Muscle of leg (tissue), 11 donors: ENCODE data around the gene SHISA2. TPM values are rescaled to one million over a fixed set of nuclear protein-coding genes. Genes with fewer than 3 reads are reported as not detected.

ENCODE experiments used
- DNase-seq: peaks from one replicate; pipeline ENCODE4 v3.0.0; 2013
- H3K27ac ChIP-seq: one replicate; pipeline ENCODE4 v1.5.1; 2013; ENCODE audit warnings: mild to moderate bottlenecking, low read length, control low read depth
- H3K27me3 ChIP-seq: one replicate; pipeline ENCODE4 v1.6.1; 2013; ENCODE audit warnings: low read length; ENCODE audit not compliant: control insufficient read depth, insufficient read depth
- H3K36me3 ChIP-seq: one replicate; pipeline ENCODE4 v1.6.1; 2013; ENCODE audit warnings: low read length; ENCODE audit not compliant: control insufficient read depth, insufficient read depth
- H3K4me1 ChIP-seq: one replicate; pipeline ENCODE4 v1.6.1; 2013; ENCODE audit warnings: low read length; ENCODE audit not compliant: control insufficient read depth, insufficient read depth
- H3K4me3 ChIP-seq: one replicate; pipeline ENCODE4 v1.5.1; 2013; ENCODE audit warnings: low read length, control low read depth
- H3K9me3 ChIP-seq: replicated peaks from 2 replicates; pipeline ENCODE4 v1.6.1; 2013; ENCODE audit warnings: low read depth, low read length; ENCODE audit not compliant: control insufficient read depth
- WGBS: methylation state at CpG from one replicate; pipeline ENCODE4 v1.1.5; 2013; ENCODE audit warnings: missing lambda C conversion rate; ENCODE audit not compliant: insufficient coverage; 5-methylcytosine and 5-hydroxymethylcytosine counted together
- polyA plus RNA-seq, 8 donors: library from polyadenylated mRNA; unstranded; fragments of 120-200 nt; gene quantifications; one replicate each; pipeline versions ENCODE4 v1.2.1 to v1.2.3, GENCODE V29; 2013; ENCODE audit warnings: inconsistent platforms in 1 of 8, low replicate concordance in 1 of 8; ENCODE audit not compliant: insufficient read length in 8 of 8, insufficient read depth in 1 of 8
- total RNA-seq: library from RNA; stranded (reverse); fragments of 120-200 nt; gene quantifications from one replicate; pipeline ENCODE4 v1.2.4, GENCODE V29; 2013

The SHISA2 gene
- total and polyA plus RNA-seq, 9 donors = 35.5 to 96.6 (median 54.3) TPM

DNA sequence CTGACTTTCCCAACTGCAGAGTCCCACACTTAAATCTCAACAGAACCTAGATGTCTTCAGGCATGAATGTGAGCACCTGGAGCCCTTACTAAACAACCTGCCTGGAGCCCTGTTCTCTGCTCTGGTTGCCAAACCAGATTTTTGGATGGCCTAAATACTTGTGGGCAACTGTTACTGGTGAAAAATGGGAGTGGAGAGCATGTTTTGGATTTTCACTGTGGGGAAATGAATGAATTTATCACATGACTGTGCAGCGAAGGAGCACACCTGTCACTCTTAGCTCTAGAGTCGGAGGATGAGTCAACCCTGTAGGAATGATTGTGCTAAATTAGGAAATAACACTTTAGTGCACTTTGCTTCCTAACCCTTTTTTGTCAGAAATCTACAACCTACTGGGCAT lies 30.3 kb downstream of the SHISA2 start:
- Histone ChIP-seq H3K4me1 (peaks cover 78% of the 10 kb centered on the region), H3K36me3 (no peaks in the 10 kb centered on the region), H3K27me3 (no peaks in the 10 kb centered on the region), H3K4me3 (no peak overlapping the region), H3K27ac (no peak overlapping the region), H3K9me3 (no peaks in the 10 kb centered on the region)
- no peak for DNase-seq
- WGBS = 80% methylated on average over 1 of the region's 2 CpGs

DNA sequence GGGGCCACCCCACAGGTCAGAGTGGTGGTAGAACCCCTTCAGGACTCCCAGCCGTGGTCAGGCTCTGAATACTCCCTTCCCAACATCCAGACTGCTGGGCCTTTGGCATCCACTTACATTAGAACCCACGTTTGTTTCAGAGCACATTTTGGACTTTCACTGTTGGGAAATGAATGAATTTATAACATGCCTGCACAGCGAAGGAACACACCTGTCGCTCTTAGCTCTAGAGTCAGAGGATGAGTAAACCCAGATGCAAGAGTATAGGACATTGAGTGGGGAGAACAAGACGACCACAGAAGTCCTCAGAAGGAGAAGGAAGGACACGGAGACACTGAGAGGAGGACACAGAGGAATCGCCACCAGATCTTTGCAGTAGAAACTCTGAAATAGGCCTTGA lies 30.9 kb downstream of the SHISA2 start:
- Histone ChIP-seq H3K36me3 (no peaks in the 10 kb centered on the region), H3K4me1 (peaks cover 76% of the 10 kb centered on the region), H3K27me3 (no peaks in the 10 kb centered on the region), H3K9me3 (no peaks in the 10 kb centered on the region), H3K4me3 (no peak overlapping the region), H3K27ac (no peak overlapping the region)
- 89% methylated on average over 3 of the region's 7 CpGs for WGBS
- no peak for DNase-seq

DNA sequence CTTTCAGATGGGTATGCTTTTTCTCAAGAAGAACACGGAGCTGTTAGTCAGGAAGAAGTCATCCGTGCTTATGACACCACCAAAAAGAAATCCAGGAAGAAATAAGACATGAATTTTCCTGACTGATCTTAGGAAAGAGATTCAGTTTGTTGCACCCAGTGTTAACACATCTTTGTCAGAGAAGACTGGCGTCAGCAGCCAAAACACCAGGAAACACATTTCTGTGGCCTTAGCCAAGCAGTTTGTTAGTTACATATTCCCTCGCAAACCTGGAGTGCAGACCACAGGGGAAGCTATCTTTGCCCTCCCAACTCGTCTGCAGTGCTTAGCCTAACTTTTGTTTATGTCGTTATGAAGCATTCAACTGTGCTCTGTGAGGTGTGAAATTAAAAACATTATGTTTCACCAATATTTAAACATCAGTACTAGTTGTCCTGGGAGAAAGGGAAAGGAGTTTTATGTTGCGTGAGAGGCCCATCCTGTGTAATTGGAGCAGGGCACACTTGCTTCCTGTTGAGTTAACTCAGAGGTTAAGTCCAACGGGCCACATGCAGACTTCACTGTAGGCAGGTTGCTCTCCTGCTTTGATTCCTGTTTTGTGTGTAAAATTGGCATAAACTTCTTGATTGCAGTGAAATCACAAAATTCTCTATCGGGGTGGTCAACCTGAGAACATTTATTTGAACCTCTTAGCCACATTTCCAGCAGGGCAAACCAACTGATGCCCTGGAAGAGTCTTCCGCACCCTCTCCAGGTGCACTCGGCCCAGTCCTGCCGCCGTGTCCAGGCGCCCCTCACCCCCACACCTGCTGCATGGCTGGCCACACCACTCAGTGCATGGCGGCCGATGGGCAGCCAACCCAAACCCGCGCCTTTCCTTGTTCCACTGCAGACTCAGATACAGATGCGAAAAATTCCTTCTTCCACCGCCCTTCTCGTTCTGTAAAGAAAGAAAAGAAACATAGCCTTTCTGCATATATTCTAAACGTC lies 31.6 kb downstream of the SHISA2 start:
- 72% methylated on average over 11 of the region's 22 CpGs for WGBS
- Histone ChIP-seq H3K36me3 (no peaks in the 10 kb centered on the region), H3K4me3 (no peak overlapping the region), H3K27ac (peak overlapping the region; percentile 33), H3K9me3 (no peaks in the 10 kb centered on the region), H3K4me1 (peaks cover 74% of the 10 kb centered on the region), H3K27me3 (no peaks in the 10 kb centered on the region)
- peak; percentile 42 for DNase-seq

DNA sequence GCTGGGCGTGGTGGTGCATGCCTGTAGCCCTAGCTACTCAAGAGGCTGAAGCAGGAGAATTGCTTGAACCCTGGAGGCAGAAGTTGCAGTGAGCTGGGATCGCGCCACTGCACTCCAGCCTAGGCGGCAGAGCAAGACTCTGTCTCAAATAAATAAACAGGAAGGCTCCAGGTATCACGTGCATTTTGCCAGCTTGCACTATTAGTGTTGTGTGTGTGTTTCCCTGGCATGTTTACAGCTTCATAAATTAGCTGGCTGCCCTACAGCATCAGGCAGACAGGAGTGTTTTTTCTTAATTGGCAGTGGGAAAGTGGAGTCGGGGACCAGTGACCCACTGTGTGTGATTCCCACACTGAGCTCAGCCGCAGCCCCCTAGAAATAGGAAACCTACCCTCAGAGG lies 32.6 kb downstream of the SHISA2 start:
- 89% methylated on average over 3 of the region's 7 CpGs for WGBS
- Histone ChIP-seq H3K36me3 (no peaks in the 10 kb centered on the region), H3K9me3 (no peaks in the 10 kb centered on the region), H3K4me3 (no peak overlapping the region), H3K4me1 (peaks cover 69% of the 10 kb centered on the region), H3K27me3 (no peaks in the 10 kb centered on the region), H3K27ac (peak overlapping the region; percentile 32)
- DNase-seq = no peak

DNA sequence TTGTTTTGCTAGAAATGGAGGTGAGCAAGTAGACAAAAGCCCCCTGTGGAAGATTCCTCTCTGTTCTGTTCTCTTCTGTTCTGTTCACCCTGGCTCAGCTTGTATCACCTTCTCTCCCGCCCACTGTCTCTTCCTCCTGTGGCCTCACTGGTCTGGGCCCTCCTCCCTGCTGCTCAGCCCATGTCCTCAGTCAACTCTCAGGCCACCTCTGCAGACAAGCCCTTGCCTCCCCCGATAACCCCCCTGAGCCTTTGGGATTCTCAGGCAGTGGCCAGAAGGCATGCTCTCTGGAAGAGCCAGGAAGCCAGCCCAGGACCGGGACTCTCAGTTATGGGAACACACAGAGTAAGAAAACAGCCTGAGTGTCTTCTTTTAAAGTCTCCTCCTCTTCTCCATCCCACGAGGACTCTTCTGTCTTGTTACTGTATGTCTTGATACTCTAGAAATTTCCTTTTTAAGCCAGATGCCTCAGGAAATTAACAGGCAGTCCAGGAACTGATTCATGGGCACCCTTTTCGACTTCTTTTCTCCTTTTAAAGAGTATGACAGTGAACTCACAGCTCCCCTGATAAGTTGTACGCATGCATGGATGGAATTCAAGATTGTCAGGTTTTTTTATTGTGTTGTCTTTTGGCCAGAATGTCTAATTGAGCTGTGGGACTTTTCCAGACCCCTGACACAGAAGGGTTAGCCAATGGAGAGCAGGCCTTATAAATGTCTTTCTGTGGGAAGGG lies 33.7 kb downstream of the SHISA2 start:
- peaks cover 68% of the 10 kb centered on the region for H3K4me1 ChIP-seq
- DNase-seq = peak; percentile 85
- H3K36me3 ChIP-seq = no peaks in the 10 kb centered on the region
- no peak overlapping the region for H3K4me3 ChIP-seq
- no peaks in the 10 kb centered on the region for H3K9me3 ChIP-seq
- no peaks in the 10 kb centered on the region for H3K27me3 ChIP-seq
- peak overlapping the region; percentile 45 for H3K27ac ChIP-seq
- 55% methylated on average over 1 of the region's 6 CpGs for WGBS

DNA sequence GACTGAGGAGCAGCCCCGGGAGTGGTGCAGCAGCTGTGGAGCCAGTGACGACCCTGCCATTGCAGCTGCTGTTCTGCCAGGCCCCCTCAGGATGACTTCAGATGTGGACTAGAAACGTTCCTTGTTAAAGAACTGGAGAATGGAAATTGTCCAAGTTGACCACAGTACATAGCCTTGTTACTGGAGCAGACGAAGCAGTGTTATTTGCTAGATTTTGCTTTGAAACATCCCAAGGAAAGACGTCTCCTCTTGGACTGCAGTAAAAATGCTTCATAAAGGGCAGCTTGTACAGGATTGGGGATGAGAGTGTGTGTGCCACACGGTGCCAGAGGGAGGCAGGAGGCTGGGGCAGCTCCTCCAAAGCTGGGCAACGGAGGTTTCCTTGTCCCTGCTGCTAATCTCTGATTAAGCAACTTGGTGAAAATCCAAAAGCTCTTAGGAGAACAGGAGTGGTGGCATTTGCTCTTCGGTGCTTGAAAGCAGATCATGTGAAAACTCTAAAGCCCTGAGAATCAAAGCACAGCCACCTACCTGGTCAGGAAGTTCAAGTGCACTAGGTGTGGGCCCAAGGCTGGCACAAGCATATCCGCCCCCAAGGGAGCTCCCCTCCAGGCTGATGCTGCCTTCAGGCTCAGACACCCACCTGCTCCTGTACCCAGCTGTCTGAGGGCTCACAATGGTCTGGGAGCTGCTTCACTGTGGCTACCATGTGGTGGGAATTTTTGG lies 34.5 kb downstream of the SHISA2 start:
- H3K27ac ChIP-seq = peak overlapping the region; percentile 18
- 44% methylated on average over 9 of the region's 9 CpGs for WGBS
- H3K4me1 ChIP-seq = peaks cover 64% of the 10 kb centered on the region

DNA sequence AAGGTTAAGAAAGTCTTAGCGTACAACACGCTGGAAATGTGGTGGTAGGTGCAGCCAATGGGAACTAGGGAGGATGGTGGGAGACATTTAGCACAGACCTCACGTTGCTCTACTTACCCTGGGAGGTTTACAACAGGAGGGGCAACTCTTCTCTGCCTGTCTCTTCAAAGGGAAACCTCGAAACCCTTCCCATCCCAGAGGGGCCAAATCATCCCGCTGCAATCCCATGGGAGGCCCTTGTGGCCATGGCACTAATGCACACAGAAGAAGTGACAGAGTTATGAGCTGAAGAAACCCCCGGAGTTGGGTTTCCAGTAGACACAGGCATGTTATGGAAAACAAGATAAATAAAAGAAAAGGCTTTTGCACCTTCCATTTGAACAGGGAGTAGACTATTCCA lies 35.6 kb downstream of the SHISA2 start:
- Histone ChIP-seq H3K27me3 (no peaks in the 10 kb centered on the region), H3K27ac (peak overlapping the region; percentile 66)
- DNase-seq = no peak

More for the DNA sequence above, 34.5 kb downstream of the SHISA2 start:
- peak; percentile 80 for DNase-seq
- Histone ChIP-seq H3K4me3 (no peak overlapping the region), H3K36me3 (no peaks in the 10 kb centered on the region), H3K27me3 (no peaks in the 10 kb centered on the region), H3K9me3 (no peaks in the 10 kb centered on the region)

DNA sequence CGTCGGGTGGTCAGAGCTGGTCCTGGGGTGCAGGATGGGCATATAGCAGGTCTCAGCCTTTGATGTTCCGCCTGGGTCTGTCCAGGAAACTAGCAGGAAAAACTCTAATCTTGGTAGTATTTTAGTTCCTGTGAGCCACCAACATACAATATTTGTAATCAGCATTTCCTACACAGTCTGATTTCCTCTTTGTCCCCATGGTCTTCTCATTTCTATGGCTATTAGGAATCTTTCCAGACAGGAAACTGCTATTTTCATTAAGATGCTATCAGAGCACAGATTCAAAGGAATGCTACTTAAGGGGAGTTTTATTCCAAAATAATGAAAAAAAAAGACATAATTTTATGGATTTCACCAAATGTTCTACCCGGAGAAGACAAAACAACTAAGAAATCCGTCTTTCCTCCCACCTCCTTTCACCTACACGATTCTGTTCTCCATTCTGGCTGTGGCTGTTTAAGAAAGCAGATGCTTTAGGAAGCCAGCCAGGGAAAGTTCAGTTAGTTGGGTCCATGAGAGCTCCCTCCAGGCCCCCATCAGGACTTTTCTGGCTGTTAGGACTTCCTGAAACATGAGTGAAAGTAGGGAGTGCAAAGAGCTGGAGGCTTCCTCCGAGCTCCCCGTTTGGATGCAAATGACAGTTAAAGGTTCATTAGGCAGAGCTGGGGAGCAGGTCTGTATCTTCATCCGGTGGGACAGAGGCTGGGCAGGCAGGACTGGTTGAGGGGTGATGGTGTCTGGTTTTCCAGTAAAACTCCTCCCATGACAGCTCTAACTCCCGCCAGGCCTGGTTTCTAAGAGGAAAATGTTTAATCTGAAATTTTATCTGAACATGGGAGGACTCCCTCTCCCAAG lies 36.3 kb downstream of the SHISA2 start:
- H3K4me3 ChIP-seq = no peak overlapping the region
- no peaks in the 10 kb centered on the region for H3K27me3 ChIP-seq
- H3K9me3 ChIP-seq = no peaks in the 10 kb centered on the region
- no peaks in the 10 kb centered on the region for H3K36me3 ChIP-seq
- H3K4me1 ChIP-seq = peaks cover 57% of the 10 kb centered on the region
- WGBS = no CpG with 5 or more reads among the region's 10 CpGs
- peak; percentile 94 for DNase-seq
- H3K27ac ChIP-seq = peak overlapping the region; percentile 66

More for the DNA sequence above, 35.6 kb downstream of the SHISA2 start:
- 80% methylated on average over 1 of the region's 6 CpGs for whole genome bisulfite sequencing
- Histone ChIP-seq H3K9me3 (no peaks in the 10 kb centered on the region), H3K4me1 (peaks cover 62% of the 10 kb centered on the region), H3K36me3 (no peaks in the 10 kb centered on the region), H3K4me3 (no peak overlapping the region)

DNA sequence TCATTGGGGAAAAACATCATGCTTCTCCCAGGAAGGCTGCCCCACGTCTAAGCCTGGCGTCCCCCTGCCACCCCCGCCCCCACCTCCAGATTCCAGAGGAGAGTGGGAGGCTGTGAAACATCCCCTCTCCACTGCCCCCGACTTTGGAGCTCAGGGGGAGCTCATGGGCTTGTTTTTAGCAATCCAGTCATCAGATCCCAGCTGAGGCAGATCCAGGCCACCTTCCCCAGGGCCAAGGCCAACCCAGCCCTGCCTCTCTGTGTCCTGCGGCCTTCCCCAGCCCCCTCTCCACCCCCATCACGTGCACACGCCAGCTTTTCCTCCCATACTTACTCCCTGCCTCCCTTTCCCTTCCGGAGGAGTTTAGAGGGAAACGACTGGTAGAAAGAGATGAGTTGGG lies 38.8 kb downstream of the SHISA2 start:
- no peak for DNase-seq
- Histone ChIP-seq H3K27me3 (no peaks in the 10 kb centered on the region), H3K4me3 (no peak overlapping the region), H3K27ac (no peak overlapping the region), H3K4me1 (peaks cover 36% of the 10 kb centered on the region), H3K9me3 (no peaks in the 10 kb centered on the region), H3K36me3 (no peaks in the 10 kb centered on the region)
- 40% methylated on average over 4 of the region's 9 CpGs for WGBS
